Panc1 (cell line): ENCODE measurements around the gene TMCO2. TPM values are rescaled to one million over a fixed set of nuclear protein-coding genes. Genes with fewer than 3 reads are reported as not detected.

Source experiments
- ATAC-seq: fragments of 200-7000 bp; cut with Tn5 transposase; 2 replicates; pipeline ENCODE4 v1.9.1; 2020; ENCODE audit warnings: mild to moderate bottlenecking, moderate library complexity
- BruUV-seq: library from RNA; stranded (reverse); fragments of 400-500 nt; replicated peaks from 2 replicates; lab custom pipeline; 2021; lab: Mats Ljungman, UMichigan
- CTCF ChIA-PET: fragments of 300-600 bp; sonication (Branson Sonifier 250); formaldehyde crosslinking; loops from one replicate; lab custom pipeline; 2022; ENCODE audit warnings: antibody characterized with exemption; lab: Charles Lee
- POLR2A ChIA-PET: fragments of 300-600 bp; sonication (Branson Sonifier 250); formaldehyde crosslinking; loops from one replicate; lab custom pipeline; 2022; ENCODE audit warnings: antibody characterized with exemption; lab: Charles Lee
- DNase-seq: peaks from one replicate; pipeline ENCODE4 v3.0.0-alpha.2; 2010; ENCODE audit warnings: low read depth, low spot score
- H3K27ac ChIP-seq: 2 replicates; pipeline ENCODE4 v1.5.1; 2011; ENCODE audit warnings: mild to moderate bottlenecking, low read length, inconsistent platforms
- H3K27me3 ChIP-seq: fragments of 200-500 bp; sonication (Bioruptor generic); 2 replicates; pipeline ENCODE4 v1.6.0; 2014; ENCODE audit warnings: low read length, inconsistent platforms; ENCODE audit not compliant: control insufficient read depth, insufficient read depth
- H3K36me3 ChIP-seq: fragments of 200-500 bp; sonication (Bioruptor generic); 2 replicates; pipeline ENCODE4 v1.5.1; 2014; ENCODE audit warnings: inconsistent platforms, mild to moderate bottlenecking, low read length, moderate library complexity; ENCODE audit not compliant: control insufficient read depth, insufficient read depth
- H3K4me1 ChIP-seq: 2 replicates; pipeline ENCODE4 v1.5.1; 2011; ENCODE audit warnings: inconsistent platforms, mild to moderate bottlenecking, low read length, moderate library complexity; ENCODE audit not compliant: control insufficient read depth, insufficient read depth
- H3K4me3 ChIP-seq, 2 experiments: 2 replicates each; pipeline ENCODE4 v1.5.1; 2011 to 2012; ENCODE audit warnings: low read depth in 2 of 2, low read length in 2 of 2, mild to moderate bottlenecking in 2 of 2, inconsistent platforms in 1 of 2, moderate library complexity in 1 of 2
- H3K9me3 ChIP-seq: fragments of 200-500 bp; sonication (Bioruptor generic); 2 replicates; pipeline ENCODE4 v1.5.1; 2014; ENCODE audit warnings: low read depth, mild to moderate bottlenecking, inconsistent platforms, low read length, moderate library complexity; ENCODE audit not compliant: control insufficient read depth, insufficient read depth
- POLR2AphosphoS5 ChIP-seq: IDR thresholded peaks from 2 replicates; pipeline ENCODE4 v1.6.1; 2012; ENCODE audit warnings: mild to moderate bottlenecking, low read depth, low read length, moderate library complexity
- REST ChIP-seq, 2 experiments: IDR thresholded peaks; 2 replicates each; pipeline ENCODE4 v1.6.1; 2011 to 2012; ENCODE audit warnings: low read depth in 2 of 2, control low read depth in 1 of 2, low read length in 1 of 2, mild to moderate bottlenecking in 1 of 2, moderate library complexity in 1 of 2; ENCODE audit not compliant: insufficient read depth in 1 of 2
- SIN3A ChIP-seq: IDR thresholded peaks from 2 replicates; pipeline ENCODE4 v1.6.1; 2012; ENCODE audit warnings: low read depth, mild to moderate bottlenecking, low read length, moderate library complexity, borderline replicate concordance; ENCODE audit not compliant: insufficient read depth
- TCF7L2 ChIP-seq: IDR thresholded peaks from 2 replicates; pipeline ENCODE4 v1.6.1; 2011; ENCODE audit warnings: mild to moderate bottlenecking, low read depth, low read length, inconsistent platforms
- in situ Hi-C: cut with HindIII; loops from 2 replicates; pipeline ENCODE4 v1.10.0; 2016; ENCODE audit warnings: low sequenced_read_pairs, low pct_unique_long_range_greater_than_20kb
- intact Hi-C: fragments of 100-400 bp; cut with micrococcal nuclease; formaldehyde crosslinking; loops from one replicate; pipeline ENCODE4 v1.10.0; 2022; ENCODE audit not compliant: unreplicated experiment
- total RNA-seq: library from RNA; stranded (reverse); gene quantifications from one replicate; pipeline ENCODE4 v1.2.1, GENCODE V29; 2021; ENCODE audit not compliant: unreplicated experiment
- TF ChIP-seq, protein P1 (sequence below): fragments of 450-650 bp; IDR thresholded peaks from 2 replicates; pipeline ENCODE4 v1.5.1; 2017; ENCODE audit warnings: mild to moderate bottlenecking

The TMCO2 gene
- total RNA-seq, 1 experiment from 2014 or later, result not detected

- H3K9me3 ChIP-seq, result no peaks in the 10 kb centered on the region
- ChIA-PET CTCF (no interaction called here), POLR2A (no interaction called here)
- no peak for TF ChIP-seq TCF7L2
- TF ChIP-seq REST (IDR thresholded peaks at IDR 0.05; ENCODE audit: insufficient read depth in 1 of 2, low read depth in 2 of 2, low read length in 1 of 2), result no peak
- no peak for TF ChIP-seq SIN3A
- TF ChIP-seq POLR2AphosphoS5, result no peak
- TF ChIP-seq, protein P1, sequence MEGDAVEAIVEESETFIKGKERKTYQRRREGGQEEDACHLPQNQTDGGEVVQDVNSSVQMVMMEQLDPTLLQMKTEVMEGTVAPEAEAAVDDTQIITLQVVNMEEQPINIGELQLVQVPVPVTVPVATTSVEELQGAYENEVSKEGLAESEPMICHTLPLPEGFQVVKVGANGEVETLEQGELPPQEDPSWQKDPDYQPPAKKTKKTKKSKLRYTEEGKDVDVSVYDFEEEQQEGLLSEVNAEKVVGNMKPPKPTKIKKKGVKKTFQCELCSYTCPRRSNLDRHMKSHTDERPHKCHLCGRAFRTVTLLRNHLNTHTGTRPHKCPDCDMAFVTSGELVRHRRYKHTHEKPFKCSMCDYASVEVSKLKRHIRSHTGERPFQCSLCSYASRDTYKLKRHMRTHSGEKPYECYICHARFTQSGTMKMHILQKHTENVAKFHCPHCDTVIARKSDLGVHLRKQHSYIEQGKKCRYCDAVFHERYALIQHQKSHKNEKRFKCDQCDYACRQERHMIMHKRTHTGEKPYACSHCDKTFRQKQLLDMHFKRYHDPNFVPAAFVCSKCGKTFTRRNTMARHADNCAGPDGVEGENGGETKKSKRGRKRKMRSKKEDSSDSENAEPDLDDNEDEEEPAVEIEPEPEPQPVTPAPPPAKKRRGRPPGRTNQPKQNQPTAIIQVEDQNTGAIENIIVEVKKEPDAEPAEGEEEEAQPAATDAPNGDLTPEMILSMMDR, result no peak
- BruUV-seq, result no TSS peak
- H3K4me3 ChIP-seq, result no peak overlapping the region
- in situ Hi-C loops (no loop called here), intact Hi-C loops (no loop called here)
- H3K4me1 ChIP-seq, result no peaks in the 10 kb centered on the region
- H3K27me3 ChIP-seq, result no peaks in the 10 kb centered on the region
- H3K27ac ChIP-seq, result no peak overlapping the region
- no peak for DNase-seq
- no peak for ATAC-seq
- H3K36me3 ChIP-seq, result no peaks in the 10 kb centered on the region
Measured at GRCh38 chr1:40244138-40244744, 3.5 kb upstream of the TMCO2 start.

- DNase-seq, result no peak
- CTCF ChIA-PET, result no interaction called here
- POLR2A ChIA-PET, result no interaction called here
- TF ChIP-seq POLR2AphosphoS5, result no peak
- TF ChIP-seq, protein P1, result no peak
- TF ChIP-seq REST (IDR thresholded peaks at IDR 0.05; ENCODE audit: insufficient read depth in 1 of 2, low read depth in 2 of 2, low read length in 1 of 2), result no peak
- no peak for TF ChIP-seq TCF7L2
- no peak for TF ChIP-seq SIN3A
- Histone ChIP-seq H3K27me3 (no peaks in the 10 kb centered on the region), H3K27ac (no peak overlapping the region), H3K4me1 (no peaks in the 10 kb centered on the region), H3K36me3 (no peaks in the 10 kb centered on the region), H3K4me3 (no peak overlapping the region), H3K9me3 (no peaks in the 10 kb centered on the region)
- BruUV-seq, result no TSS peak
- no peak for ATAC-seq
- in situ Hi-C loops, result no loop called here
- intact Hi-C loops, result no loop called here
Measured at GRCh38 chr1:40245686-40246085, 2.1 kb upstream of the TMCO2 start.
